D341Med (cell line): ENCODE data around the gene HSPB9.

ENCODE experiments used
- DNase-seq: peaks from one replicate; pipeline ENCODE4 v3.0.0; 2012; ENCODE audit warnings: low spot score

HSPB9 gene

DNA sequence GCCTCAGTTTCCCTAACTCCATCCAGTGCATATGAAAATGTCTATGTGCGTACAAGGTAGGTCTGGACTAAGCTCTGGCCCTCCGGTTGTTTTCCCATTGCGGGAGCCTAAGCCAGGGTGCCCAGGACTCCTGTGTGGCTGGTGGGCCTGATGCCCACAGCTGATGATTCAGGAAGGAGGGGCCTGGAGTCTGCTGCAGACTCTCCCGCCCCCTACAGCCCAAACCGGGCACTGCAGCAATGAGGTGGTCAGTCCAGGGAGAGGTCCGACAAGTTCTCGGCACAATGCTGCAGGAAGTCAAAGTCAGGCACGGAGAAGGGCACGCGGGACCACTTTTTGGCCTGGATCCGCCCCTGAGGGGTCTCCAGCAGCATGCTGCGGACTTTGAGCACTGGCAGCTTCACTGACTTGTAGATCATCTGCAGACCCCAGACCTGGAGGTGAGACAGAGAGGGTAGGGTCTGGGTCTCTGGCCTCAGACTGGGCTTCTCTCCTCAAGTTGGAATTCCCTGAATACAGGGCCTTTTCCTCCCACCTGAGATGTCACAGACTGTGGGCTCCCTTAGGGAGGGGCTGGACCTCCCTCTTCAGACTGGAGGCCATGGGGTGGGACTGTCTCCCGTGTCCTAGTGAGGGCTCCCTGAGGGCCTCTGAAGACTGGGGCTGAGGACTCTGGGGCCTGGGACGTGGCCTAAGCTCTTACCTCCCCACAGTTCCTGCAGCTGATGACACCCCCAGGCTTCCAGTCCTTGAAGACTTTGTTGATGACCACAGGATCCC is 20.9 kb upstream of the HSPB9 start:
- DNase-seq = peak; percentile 89

GRCh38 chr17:42103221-42103954 is 19.2 kb upstream of the HSPB9 start:
- DNase-seq = no peak

DNA sequence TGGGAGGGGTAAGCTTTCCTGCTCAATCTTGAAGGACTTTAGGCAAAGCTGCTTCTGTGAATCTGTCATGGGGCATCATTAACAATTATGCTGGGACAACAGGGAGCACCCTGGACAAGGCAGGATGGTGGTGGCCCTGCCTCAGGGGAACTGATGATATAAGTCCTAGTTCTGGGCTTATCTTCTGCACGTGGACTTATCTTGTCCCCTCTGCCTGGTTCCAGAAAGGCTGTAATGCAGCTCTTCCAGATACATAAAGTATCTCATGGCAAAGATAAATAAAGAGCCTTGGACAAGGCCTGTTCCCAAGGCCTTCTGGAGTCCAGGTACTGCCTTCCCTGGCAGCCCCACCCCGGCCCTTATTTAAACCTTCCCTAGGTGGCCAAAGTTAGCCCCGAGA is 18.3 kb upstream of the HSPB9 start:
- DNase-seq = no peak

- no peak for DNase-seq
These were observed 16.6 kb upstream of the HSPB9 start for GRCh38 chr17:42106009-42106408.

DNA sequence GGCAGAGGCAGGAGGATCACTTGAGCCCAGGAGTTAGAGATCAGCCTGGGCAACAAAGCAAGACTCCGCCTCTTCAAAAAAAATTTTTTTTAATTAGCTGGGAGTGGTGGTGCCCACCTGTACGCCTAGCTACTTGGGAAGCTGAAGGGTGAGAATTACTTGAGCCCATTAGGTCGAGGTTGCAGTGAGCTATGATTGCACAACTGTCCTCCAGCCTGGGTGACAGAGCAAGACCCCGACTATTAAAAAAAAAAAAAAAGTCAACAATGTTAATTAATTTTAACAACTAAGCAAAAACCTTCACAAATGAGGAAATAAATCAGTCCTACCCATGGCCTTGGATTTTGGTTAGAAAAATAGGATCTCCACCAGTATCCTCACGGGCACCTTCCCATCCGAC is 15.5 kb upstream of the HSPB9 start:
- DNase-seq = no peak

- DNase-seq = peak; percentile 100
These were observed 14.7 kb upstream of the HSPB9 start for GRCh38 chr17:42107597-42108576.

DNA sequence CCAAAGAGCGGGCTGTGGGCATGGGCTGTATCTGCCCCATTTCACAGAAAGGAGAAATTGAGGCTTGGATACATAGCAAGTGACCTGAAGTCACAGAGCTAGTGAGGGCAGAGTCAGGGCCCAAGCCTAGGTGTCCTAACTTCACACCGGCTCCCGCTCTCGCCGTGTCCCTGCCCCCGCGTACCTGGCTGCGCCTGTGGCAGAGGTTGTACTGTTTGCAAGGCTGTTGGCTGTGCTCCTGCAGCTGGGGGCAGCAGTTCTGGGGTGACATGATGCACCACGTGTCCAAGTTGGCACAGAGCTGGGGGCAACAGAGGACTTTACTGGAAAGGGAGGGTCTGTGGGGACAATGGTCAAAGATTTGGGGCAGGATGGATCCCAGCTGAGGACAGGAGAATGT is 13.5 kb upstream of the HSPB9 start:
- DNase-seq = no peak

DNA sequence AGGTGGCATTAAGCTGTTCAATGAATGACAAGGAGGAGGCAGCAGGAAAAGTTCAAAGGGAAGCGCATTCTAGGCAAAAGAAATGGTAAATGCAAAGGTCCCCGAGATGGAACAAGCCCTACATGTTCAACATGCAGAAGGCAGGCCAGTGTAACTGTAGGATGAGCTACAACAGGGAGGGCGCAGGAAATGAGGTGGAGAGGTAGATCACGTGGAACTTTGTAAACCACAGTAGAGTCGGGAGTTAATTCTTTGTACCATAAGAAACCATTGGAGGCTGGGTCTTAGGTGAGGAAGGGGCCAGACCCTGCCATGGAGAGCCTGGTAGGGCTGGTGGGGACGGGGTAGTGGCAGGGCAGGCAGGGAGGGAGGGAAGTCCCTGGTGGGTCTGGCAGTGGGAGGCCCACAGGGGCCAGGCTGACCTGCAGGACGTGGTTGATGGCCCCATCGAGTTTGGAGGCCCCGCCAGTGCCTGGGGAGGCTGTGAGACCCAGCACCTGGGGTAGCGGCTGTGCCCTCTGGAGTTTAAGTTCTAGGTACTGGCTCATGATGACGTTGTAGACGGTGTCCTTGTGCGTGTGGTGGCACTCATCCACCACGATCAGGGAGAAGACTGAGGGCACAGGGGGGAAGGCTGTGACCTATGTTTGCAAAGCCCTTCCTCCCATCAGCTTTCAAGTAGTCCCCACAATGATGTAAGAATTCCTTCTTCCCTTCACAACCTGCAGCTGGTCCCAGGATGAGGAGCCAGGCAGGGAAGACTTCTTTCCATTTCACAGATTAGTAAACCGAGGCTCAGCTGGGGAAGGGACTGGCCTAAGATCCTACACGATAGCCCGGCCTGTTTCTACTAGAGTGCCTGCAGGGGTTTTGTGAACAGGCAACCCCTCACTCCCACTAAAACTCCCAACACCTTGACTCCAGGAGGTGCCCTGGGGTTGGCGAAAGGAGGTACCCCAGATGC is 12.0 kb upstream of the HSPB9 start:
- no peak for DNase-seq

GRCh38 chr17:42111265-42111636 is 11.4 kb upstream of the HSPB9 start:
- no peak for DNase-seq

DNA sequence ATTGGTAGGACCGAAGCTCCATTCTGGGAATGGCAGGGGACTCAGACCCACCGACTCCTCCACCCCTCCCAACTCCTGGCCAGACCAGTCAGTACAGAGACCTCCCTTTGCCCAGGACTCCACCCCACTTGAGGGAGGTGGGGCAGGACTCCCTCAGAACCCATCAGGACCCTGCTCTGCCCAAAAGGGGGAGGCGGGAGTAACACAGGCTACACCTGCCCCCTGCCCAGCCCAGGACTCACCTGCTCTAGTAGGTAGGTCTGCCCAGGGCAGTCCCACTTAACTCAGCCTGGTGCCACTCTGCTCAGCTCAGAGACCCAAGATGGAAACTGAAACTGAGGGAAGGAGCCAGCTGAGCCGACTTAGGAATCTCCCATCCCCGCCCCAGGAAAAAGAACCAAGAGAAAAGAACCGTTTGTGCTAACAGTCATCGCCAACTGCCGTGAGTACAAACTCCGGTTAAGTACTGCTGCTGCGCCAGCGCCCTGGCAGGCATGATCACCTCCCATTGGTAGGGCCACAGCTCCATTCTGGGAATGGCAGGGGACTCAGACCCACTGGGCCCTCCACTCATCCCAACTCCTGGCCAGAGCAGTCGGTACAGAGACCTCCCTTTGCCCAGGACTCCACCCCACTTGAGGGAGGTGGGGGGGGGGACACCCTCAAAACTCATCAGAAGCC is 10.6 kb upstream of the HSPB9 start:
- DNase-seq = no peak

GRCh38 chr17:42112552-42113176 is 9.9 kb upstream of the HSPB9 start, which contains the start of gene DHX58:
Gene DHX58 (minus strand): TSS chr17:42112714. CDS start chr17:42111892, 822 bp downstream.
- DNase-seq = no peak

DNA sequence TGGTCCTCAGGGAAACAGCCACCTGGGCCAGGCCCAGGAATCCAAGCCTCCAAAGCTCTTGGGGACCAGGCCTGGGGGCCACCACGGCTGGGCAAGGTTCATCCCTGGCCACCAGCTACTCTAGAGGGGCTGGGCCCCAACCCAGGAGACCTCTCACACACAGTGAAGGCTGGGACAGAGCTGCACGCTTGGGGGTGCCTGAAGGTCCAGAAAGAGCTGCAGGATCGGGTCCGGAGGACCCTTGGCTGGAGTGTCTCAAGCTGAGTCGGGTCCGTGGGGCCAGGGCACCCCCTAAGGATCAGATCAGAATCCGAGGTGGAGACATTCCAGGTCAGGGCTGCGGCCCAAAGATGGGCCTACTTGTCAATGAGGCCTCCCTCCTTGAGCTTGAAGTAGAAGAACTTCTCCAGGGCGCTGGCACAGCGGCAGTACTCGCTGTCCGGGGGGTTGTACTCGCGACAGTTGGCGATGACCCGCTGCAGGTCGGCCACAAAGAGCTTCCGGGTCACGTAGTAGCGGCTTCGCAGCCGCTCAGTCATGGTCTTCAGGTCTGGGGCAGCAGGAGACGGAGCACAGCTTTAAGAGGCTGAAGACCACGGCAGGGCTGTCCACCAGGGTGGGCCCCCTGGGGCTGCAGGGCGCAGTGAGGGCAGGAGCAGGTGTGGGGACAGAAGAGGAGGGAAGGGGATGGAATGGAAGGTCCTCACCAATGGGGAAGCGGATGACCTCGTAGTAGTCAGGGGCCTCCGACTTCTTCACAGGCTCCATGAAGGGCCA is 9.1 kb upstream of the HSPB9 start:
- DNase-seq = no peak

- no peak for DNase-seq
These were observed 8.5 kb upstream of the HSPB9 start for GRCh38 chr17:42114118-42114517.

GRCh38 chr17:42116705-42117396 is 5.8 kb upstream of the HSPB9 start:
- peak; percentile 91 for DNase-seq

GRCh38 chr17:42117397-42118125 is 5.0 kb upstream of the HSPB9 start:
- DNase-seq = no peak

DNA sequence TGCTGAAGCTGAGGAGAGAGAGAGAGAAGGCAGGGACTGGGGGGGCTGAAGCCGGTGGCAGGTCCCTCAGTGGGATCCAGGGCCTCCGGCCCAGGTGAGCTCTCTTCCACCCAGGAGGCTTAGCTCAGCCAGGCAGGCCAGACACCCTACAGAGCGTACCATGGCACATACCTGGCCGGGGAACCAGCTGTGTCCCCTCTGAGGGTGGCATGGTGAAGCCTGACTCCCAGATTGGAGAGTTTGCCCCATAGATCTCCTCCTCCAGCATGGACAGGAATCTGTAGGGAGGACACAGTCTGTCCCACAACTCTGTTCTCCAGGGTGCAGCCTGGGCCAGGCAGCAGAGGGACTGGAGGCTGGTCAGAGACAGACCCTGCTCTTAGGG is 4.5 kb upstream of the HSPB9 start:
- DNase-seq = no peak

- DNase-seq = peak; percentile 69
These were observed 4.1 kb upstream of the HSPB9 start for GRCh38 chr17:42118545-42118944.

GRCh38 chr17:42119301-42119700 is 3.3 kb upstream of the HSPB9 start:
- DNase-seq = no peak
